ENCODE results near the gene PRICKLE4.
A peak's percentile ranks its signal among the peaks of the same experiment; 100 is the strongest.

PRICKLE4 gene

DNA sequence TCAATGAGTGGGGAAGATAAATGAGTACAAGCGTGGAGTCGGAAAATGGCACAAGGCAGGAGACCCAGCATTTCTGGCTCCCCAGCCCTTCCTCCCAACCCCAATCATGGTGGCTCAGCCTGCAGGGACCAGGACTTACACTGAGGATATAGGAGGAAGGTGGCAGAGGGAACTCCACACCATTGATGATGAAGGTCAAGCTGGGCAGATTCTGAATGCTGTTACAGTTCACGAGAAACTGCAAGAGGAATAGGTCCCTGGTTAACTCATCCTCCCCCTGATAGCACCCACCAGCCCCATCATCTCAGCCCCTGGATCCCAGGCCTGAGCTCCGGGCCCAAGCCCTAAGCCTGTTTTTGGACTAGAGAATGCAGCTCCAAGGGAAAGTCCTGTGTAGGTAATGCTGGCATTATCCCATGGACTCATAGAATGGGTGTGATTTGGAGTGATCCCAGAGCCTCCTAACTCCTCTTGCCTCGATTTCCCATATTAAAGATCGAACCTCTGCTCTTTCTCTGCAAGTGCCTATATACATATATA is 42.9 kb upstream of the PRICKLE4 start:
- Histone ChIP-seq H2BK15ac (replicated peaks; ENCODE audit: low read depth) (no peak overlapping the region), H3K79me2 (ENCODE audit: control insufficient read depth, insufficient read depth, low read length) (no peaks in the 10 kb centered on the region), H3K79me1 (ENCODE audit: low read length) (no peaks in the 10 kb centered on the region), H3K18ac (ENCODE audit: low read length) (no peak overlapping the region), H3K4ac (ENCODE audit: low read depth, low read length) (no peak overlapping the region), H3K36me3 (ENCODE audit: control insufficient read depth, insufficient read depth, low read length) (no peaks in the 10 kb centered on the region), H2BK5ac (ENCODE audit: low read length) (no peak overlapping the region), H3K23ac (ENCODE audit: low read length) (no peak overlapping the region), H3K27ac (ENCODE audit: low read depth, low read length) (no peak overlapping the region), H3K56ac (ENCODE audit: low read length) (no peak overlapping the region), H3K9ac (ENCODE audit: low read length) (no peak overlapping the region), H2AK5ac (ENCODE audit: low read length) (no peak overlapping the region), H3K4me3 (ENCODE audit: low read length) (no peak overlapping the region), H3K4me1 (ENCODE audit: control insufficient read depth, low read depth, low read length) (peaks cover 3% of the 10 kb centered on the region), H4K5ac (ENCODE audit: low read length) (no peak overlapping the region), H4K8ac (ENCODE audit: low read depth, low read length) (no peak overlapping the region), H3K27me3 (ENCODE audit: insufficient read depth, low read length, poor library complexity) (no peaks in the 10 kb centered on the region), H2BK120ac (ENCODE audit: low read depth, low read length) (no peak overlapping the region), H3K4me2 (ENCODE audit: low read length) (no peak overlapping the region)
- WGBS (ENCODE audit: extremely low coverage, insufficient coverage, low lambda C conversion rate): no CpG with 5 or more reads among the region's 6 CpGs
- no peak for DNase-seq

DNA sequence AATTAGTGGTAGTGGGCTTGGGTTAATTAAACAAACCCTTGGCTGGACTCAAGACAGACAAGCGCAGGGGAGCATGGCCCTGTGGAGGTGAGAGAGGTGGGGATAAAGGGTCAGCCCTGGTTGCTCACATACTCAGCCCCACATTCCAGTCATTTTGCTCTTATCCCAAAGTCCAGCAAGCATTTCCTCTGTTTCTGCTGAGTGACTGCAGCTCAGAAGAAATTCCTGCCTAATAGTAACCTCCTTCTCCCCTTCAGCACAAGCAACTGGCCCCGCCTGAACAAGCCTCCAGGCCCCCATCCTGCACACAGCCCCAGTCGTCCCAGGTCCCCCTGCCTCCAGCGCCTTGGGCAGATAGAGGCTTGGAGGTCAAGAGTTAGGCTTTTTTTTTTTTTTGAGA is 41.5 kb upstream of the PRICKLE4 start:
- Histone ChIP-seq H3K79me1 (ENCODE audit: low read length) (no peaks in the 10 kb centered on the region), H3K4me1 (ENCODE audit: control insufficient read depth, low read depth, low read length) (no peaks in the 10 kb centered on the region), H3K4me2 (ENCODE audit: low read length) (no peak overlapping the region), H2BK120ac (ENCODE audit: low read depth, low read length) (no peak overlapping the region), H3K4me3 (ENCODE audit: low read length) (no peak overlapping the region), H3K4ac (ENCODE audit: low read depth, low read length) (no peak overlapping the region), H3K9ac (ENCODE audit: low read length) (no peak overlapping the region), H3K27ac (ENCODE audit: low read depth, low read length) (no peak overlapping the region), H2AK5ac (ENCODE audit: low read length) (no peak overlapping the region), H3K23ac (ENCODE audit: low read length) (no peak overlapping the region), H3K36me3 (ENCODE audit: control insufficient read depth, insufficient read depth, low read length) (no peaks in the 10 kb centered on the region), H3K56ac (ENCODE audit: low read length) (no peak overlapping the region), H2BK5ac (ENCODE audit: low read length) (no peak overlapping the region), H3K79me2 (ENCODE audit: control insufficient read depth, insufficient read depth, low read length) (no peaks in the 10 kb centered on the region), H2BK15ac (replicated peaks; ENCODE audit: low read depth) (no peak overlapping the region), H4K8ac (ENCODE audit: low read depth, low read length) (no peak overlapping the region), H4K5ac (ENCODE audit: low read length) (no peak overlapping the region), H3K18ac (ENCODE audit: low read length) (no peak overlapping the region), H3K27me3 (ENCODE audit: insufficient read depth, low read length, poor library complexity) (no peaks in the 10 kb centered on the region)
- WGBS (ENCODE audit: extremely low coverage, insufficient coverage, low lambda C conversion rate): no CpG with 5 or more reads among the region's 4 CpGs
- peak; percentile 69 for DNase-seq

DNA sequence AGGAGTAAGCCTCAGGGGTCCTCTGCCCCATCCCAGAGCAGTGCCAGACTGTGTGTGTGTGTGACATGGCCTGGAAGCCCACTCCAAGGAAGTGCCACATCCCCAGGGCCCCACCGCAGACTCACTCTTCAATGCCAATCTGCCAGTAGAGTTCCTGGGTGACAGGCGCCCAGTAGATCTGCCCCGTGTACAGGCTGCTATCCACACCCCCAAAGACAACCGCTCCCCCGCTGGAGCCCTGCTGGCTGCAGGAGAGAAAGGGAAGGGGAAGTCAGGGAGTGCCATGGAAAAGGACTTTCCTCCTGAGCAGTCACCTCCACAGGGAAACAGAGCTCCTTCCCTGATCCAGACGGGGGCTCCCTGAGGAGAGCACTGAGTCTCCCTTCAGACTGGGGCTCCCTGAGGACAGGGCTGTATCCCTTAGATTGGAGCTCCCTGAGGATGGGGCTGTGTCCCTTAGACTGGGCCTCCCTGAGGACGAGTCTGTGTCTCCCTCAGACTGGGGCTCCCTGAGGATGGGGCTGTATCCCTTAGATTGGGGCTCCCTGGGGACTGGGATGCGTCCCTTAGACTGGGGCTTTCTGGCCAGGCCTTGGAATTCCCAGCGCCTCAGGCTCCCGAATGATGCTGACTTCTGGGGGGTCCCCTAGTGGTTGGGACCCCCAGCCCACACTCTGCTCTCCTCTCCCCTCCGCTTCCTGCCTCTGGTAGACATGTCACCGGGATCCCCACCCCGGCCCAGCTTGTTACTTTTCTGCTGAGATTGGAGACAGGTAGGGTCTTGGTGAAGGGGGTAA is 40.0 kb upstream of the PRICKLE4 start:
- Histone ChIP-seq H2BK5ac (ENCODE audit: low read length) (no peak overlapping the region), H2BK15ac (replicated peaks; ENCODE audit: low read depth) (no peak overlapping the region), H3K36me3 (ENCODE audit: control insufficient read depth, insufficient read depth, low read length) (no peaks in the 10 kb centered on the region), H3K79me2 (ENCODE audit: control insufficient read depth, insufficient read depth, low read length) (no peaks in the 10 kb centered on the region), H3K56ac (ENCODE audit: low read length) (no peak overlapping the region), H4K5ac (ENCODE audit: low read length) (no peak overlapping the region), H2BK120ac (ENCODE audit: low read depth, low read length) (no peak overlapping the region), H2AK5ac (ENCODE audit: low read length) (no peak overlapping the region), H3K27me3 (ENCODE audit: insufficient read depth, low read length, poor library complexity) (no peaks in the 10 kb centered on the region), H3K4me1 (ENCODE audit: control insufficient read depth, low read depth, low read length) (no peaks in the 10 kb centered on the region), H3K4me2 (ENCODE audit: low read length) (no peak overlapping the region), H3K79me1 (ENCODE audit: low read length) (no peaks in the 10 kb centered on the region), H3K4ac (ENCODE audit: low read depth, low read length) (no peak overlapping the region), H3K9ac (ENCODE audit: low read length) (no peak overlapping the region), H4K8ac (ENCODE audit: low read depth, low read length) (no peak overlapping the region), H3K27ac (ENCODE audit: low read depth, low read length) (no peak overlapping the region), H3K23ac (ENCODE audit: low read length) (no peak overlapping the region), H3K4me3 (ENCODE audit: low read length) (no peak overlapping the region), H3K18ac (ENCODE audit: low read length) (no peak overlapping the region)
- no peak for DNase-seq
- WGBS (ENCODE audit: extremely low coverage, insufficient coverage, low lambda C conversion rate): no CpG with 5 or more reads among the region's 13 CpGs

DNA sequence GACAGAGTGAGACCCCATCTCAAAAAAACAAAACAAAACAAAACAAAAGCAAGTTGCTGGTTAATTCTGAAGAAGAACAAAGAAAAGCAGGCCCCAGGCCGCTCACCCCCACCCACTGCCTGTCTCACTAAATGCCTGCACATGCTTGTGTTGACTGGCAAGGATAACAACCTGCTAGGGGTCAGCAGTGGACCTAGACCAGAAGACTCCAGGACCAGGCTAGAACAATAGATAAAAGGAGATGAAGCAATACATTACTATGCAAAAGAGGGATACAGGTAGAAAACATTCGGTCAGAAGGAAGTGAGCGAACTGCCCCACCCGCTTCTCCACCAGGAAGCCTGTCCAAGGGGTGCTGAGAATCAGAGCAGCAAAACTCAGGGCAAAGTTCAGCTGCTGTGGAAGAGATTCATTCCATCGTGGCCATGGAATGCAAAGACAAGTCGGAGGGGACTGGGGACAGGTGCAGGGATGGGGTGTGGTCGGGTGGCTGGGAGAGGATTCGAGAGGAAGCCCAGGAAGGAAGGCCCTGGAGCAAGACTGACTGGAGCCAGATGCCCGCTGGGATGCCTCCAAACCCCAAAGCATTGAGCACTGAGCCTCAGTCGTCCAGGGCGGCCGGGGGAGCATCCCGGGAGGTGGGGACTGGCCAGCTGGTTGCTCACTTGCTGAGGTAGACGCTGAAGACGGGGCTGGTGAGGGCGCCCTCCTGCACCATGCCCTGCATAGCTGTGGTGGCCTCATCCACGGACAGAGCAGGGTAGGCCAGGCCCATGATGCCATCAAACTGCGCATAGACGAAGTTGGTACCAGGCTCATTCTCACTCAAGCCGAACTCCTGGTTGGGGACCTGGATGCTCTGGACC is 38.7 kb upstream of the PRICKLE4 start:
- Histone ChIP-seq H3K4ac (ENCODE audit: low read depth, low read length) (no peak overlapping the region), H3K9ac (ENCODE audit: low read length) (no peak overlapping the region), H3K18ac (ENCODE audit: low read length) (no peak overlapping the region), H3K27me3 (ENCODE audit: insufficient read depth, low read length, poor library complexity) (no peaks in the 10 kb centered on the region), H3K56ac (ENCODE audit: low read length) (no peak overlapping the region), H3K4me2 (ENCODE audit: low read length) (no peak overlapping the region), H2BK5ac (ENCODE audit: low read length) (no peak overlapping the region), H2AK5ac (ENCODE audit: low read length) (no peak overlapping the region), H3K4me1 (ENCODE audit: control insufficient read depth, low read depth, low read length) (no peaks in the 10 kb centered on the region), H3K36me3 (ENCODE audit: control insufficient read depth, insufficient read depth, low read length) (no peaks in the 10 kb centered on the region), H3K4me3 (ENCODE audit: low read length) (no peak overlapping the region), H4K8ac (ENCODE audit: low read depth, low read length) (no peak overlapping the region), H3K79me2 (ENCODE audit: control insufficient read depth, insufficient read depth, low read length) (no peaks in the 10 kb centered on the region), H4K5ac (ENCODE audit: low read length) (no peak overlapping the region), H2BK15ac (replicated peaks; ENCODE audit: low read depth) (no peak overlapping the region), H3K79me1 (ENCODE audit: low read length) (no peaks in the 10 kb centered on the region), H3K27ac (ENCODE audit: low read depth, low read length) (no peak overlapping the region), H3K23ac (ENCODE audit: low read length) (no peak overlapping the region), H2BK120ac (ENCODE audit: low read depth, low read length) (no peak overlapping the region)
- WGBS (ENCODE audit: extremely low coverage, insufficient coverage, low lambda C conversion rate): no CpG with 5 or more reads among the region's 20 CpGs
- DNase-seq: peak; percentile 25

DNA sequence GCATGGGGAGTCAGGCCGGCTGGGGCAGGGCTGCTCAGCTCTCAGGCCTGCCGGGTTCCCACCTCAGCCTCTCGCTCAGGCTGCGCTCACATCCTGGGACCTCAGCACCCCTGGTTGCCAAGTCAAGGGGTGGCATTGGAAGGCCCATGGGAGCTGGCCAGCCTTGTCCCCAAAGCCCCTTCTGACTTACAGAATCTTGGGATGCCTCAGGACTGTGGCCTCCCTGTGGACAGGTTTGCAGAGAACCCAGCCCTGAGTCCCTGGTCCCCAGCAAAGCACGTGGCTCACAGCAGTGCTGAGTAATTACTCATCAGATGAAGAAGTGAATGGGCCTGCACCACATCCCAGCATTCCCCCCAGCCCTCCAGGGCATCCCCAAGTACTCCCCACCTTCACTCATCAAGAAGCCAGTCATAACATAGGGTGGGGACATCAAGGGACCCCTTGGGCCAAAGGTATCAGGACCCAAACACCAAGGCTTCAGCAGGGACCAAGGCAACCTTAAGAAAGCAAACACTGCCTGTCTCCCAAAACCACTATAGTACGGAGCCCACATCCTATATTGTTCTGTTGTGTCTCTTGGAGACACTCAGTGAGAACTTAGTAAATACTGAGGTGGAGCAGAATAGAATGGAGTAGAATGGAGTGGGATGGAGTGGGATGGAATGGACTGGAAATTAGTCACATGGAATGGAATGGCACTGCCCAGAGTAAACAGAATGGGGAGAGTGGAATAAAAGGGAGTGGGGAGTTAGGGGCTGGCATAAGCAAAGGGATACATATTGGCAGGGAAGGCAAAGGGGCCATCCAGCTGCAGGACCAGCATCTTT is 37.0 kb upstream of the PRICKLE4 start:
- H3K79me2 ChIP-seq (ENCODE audit: control insufficient read depth, insufficient read depth, low read length): no peaks in the 10 kb centered on the region
- H3K36me3 ChIP-seq (ENCODE audit: control insufficient read depth, insufficient read depth, low read length): no peaks in the 10 kb centered on the region
- H3K23ac ChIP-seq (ENCODE audit: low read length): no peak overlapping the region
- H3K56ac ChIP-seq (ENCODE audit: low read length): no peak overlapping the region
- no peak overlapping the region for H4K5ac ChIP-seq (ENCODE audit: low read length)
- no peak overlapping the region for H3K4ac ChIP-seq (ENCODE audit: low read depth, low read length)
- H3K4me3 ChIP-seq (ENCODE audit: low read length): no peak overlapping the region
- no peak for DNase-seq
- no peaks in the 10 kb centered on the region for H3K27me3 ChIP-seq (ENCODE audit: insufficient read depth, low read length, poor library complexity)
- no peaks in the 10 kb centered on the region for H3K79me1 ChIP-seq (ENCODE audit: low read length)
- no peak overlapping the region for H2BK120ac ChIP-seq (ENCODE audit: low read depth, low read length)
- no peak overlapping the region for H2BK15ac ChIP-seq (replicated peaks; ENCODE audit: low read depth)
- H3K4me2 ChIP-seq (ENCODE audit: low read length): no peak overlapping the region
- H3K27ac ChIP-seq (ENCODE audit: low read depth, low read length): no peak overlapping the region
- H2BK5ac ChIP-seq (ENCODE audit: low read length): no peak overlapping the region
- H3K9ac ChIP-seq (ENCODE audit: low read length): no peak overlapping the region
- no CpG with 5 or more reads among the region's 6 CpGs for WGBS (ENCODE audit: extremely low coverage, insufficient coverage, low lambda C conversion rate)
- H3K4me1 ChIP-seq (ENCODE audit: control insufficient read depth, low read depth, low read length): no peaks in the 10 kb centered on the region
- no peak overlapping the region for H2AK5ac ChIP-seq (ENCODE audit: low read length)
- no peak overlapping the region for H3K18ac ChIP-seq (ENCODE audit: low read length)
- H4K8ac ChIP-seq (ENCODE audit: low read depth, low read length): no peak overlapping the region

Data from mesendoderm (in vitro differentiated cells).